Measurements from ENCODE around the gene SRSF4.

The SRSF4 gene

GRCh38 chr1:29211086-29212030, 29.7 kb upstream of the SRSF4 start:
- Histone ChIP-seq H3F3A (ENCODE audit: control insufficient read depth, insufficient read depth) (no peaks in the 10 kb centered on the region), H3K79me2 (ENCODE audit: control insufficient read depth, low read length) (no peaks in the 10 kb centered on the region), H4K20me1 (ENCODE audit: control insufficient read depth, insufficient read depth, low read depth, low read length) (no peaks in the 10 kb centered on the region), H3K4me3 (ENCODE audit: low read length) (no peak overlapping the region), H3K9me2 (replicated peaks; ENCODE audit: control insufficient read depth, low read length) (no peaks in the 10 kb centered on the region), H3K4me2 (ENCODE audit: low read length) (no peak overlapping the region), H3K9me3 (ENCODE audit: control insufficient read depth, insufficient read depth, low read length) (no peaks in the 10 kb centered on the region), H3K27me3 (ENCODE audit: control insufficient read depth, low read length) (no peaks in the 10 kb centered on the region), H3K4me1 (ENCODE audit: control insufficient read depth, low read length) (peaks cover 2% of the 10 kb centered on the region; the same call in 1 of the 2 replicates), H3K27ac (ENCODE audit: low read depth, low read length) (no peak overlapping the region), H3K36me3 (ENCODE audit: control insufficient read depth, low read length) (peaks cover 45% of the 10 kb centered on the region)
- TF ChIP-seq CTCF (IDR thresholded peaks at IDR 0.05; ENCODE audit: low read depth, low read length, poor library complexity, severe bottlenecking) (no peak), EZH2phosphoT487 (IDR thresholded peaks at IDR 0.05; ENCODE audit: borderline replicate concordance, low read length) (no peak)

GRCh38 chr1:29210278-29211085, 28.8 kb upstream of the SRSF4 start:
- H3K4me2 ChIP-seq (ENCODE audit: low read length), result no peak overlapping the region
- no peak for TF ChIP-seq EZH2phosphoT487 (IDR thresholded peaks at IDR 0.05; ENCODE audit: borderline replicate concordance, low read length)
- no peak for TF ChIP-seq CTCF (IDR thresholded peaks at IDR 0.05; ENCODE audit: low read depth, low read length, poor library complexity, severe bottlenecking)
- no peaks in the 10 kb centered on the region for H3F3A ChIP-seq (ENCODE audit: control insufficient read depth, insufficient read depth)
- no peak overlapping the region for H3K27ac ChIP-seq (ENCODE audit: low read depth, low read length)
- H3K27me3 ChIP-seq (ENCODE audit: control insufficient read depth, low read length), result no peaks in the 10 kb centered on the region
- peaks cover 2% of the 10 kb centered on the region; the same call in 1 of the 2 replicates for H3K4me1 ChIP-seq (ENCODE audit: control insufficient read depth, low read length)
- H3K9me2 ChIP-seq (replicated peaks; ENCODE audit: control insufficient read depth, low read length), result no peaks in the 10 kb centered on the region
- no peaks in the 10 kb centered on the region for H4K20me1 ChIP-seq (ENCODE audit: control insufficient read depth, insufficient read depth, low read depth, low read length)
- peaks cover 44% of the 10 kb centered on the region for H3K36me3 ChIP-seq (ENCODE audit: control insufficient read depth, low read length)
- H3K79me2 ChIP-seq (ENCODE audit: control insufficient read depth, low read length), result no peaks in the 10 kb centered on the region
- H3K4me3 ChIP-seq (ENCODE audit: low read length), result no peak overlapping the region
- H3K9me3 ChIP-seq (ENCODE audit: control insufficient read depth, insufficient read depth, low read length), result no peaks in the 10 kb centered on the region

GRCh38 chr1:29209173-29209572, 27.5 kb upstream of the SRSF4 start:
- Histone ChIP-seq H3K4me3 (ENCODE audit: low read length) (no peak overlapping the region), H3K27me3 (ENCODE audit: control insufficient read depth, low read length) (no peaks in the 10 kb centered on the region), H4K20me1 (ENCODE audit: control insufficient read depth, insufficient read depth, low read depth, low read length) (no peaks in the 10 kb centered on the region), H3K4me1 (ENCODE audit: control insufficient read depth, low read length) (peaks cover 2% of the 10 kb centered on the region; the same call in 1 of the 2 replicates), H3K9me3 (ENCODE audit: control insufficient read depth, insufficient read depth, low read length) (no peaks in the 10 kb centered on the region), H3K9me2 (replicated peaks; ENCODE audit: control insufficient read depth, low read length) (no peaks in the 10 kb centered on the region), H3K4me2 (ENCODE audit: low read length) (no peak overlapping the region), H3K79me2 (ENCODE audit: control insufficient read depth, low read length) (no peaks in the 10 kb centered on the region), H3K36me3 (ENCODE audit: control insufficient read depth, low read length) (peaks cover 34% of the 10 kb centered on the region), H3K27ac (ENCODE audit: low read depth, low read length) (no peak overlapping the region), H3F3A (ENCODE audit: control insufficient read depth, insufficient read depth) (no peaks in the 10 kb centered on the region)
- TF ChIP-seq EZH2phosphoT487 (IDR thresholded peaks at IDR 0.05; ENCODE audit: borderline replicate concordance, low read length), result no peak
- no peak for TF ChIP-seq CTCF (IDR thresholded peaks at IDR 0.05; ENCODE audit: low read depth, low read length, poor library complexity, severe bottlenecking)
